Left lung (tissue), 10 donors: ENCODE results near the gene AOPEP. TPM values are rescaled to one million over a fixed set of nuclear protein-coding genes. Genes with fewer than 3 reads are reported as not detected.

Experiments used
- ATAC-seq: fragments of 200-7000 bp; cut with Tn5 transposase; one replicate; pipeline ENCODE4 v1.9.1; 2020; ENCODE audit warnings: moderate library complexity
- DNase-seq, 4 donors: peaks; one replicate each; pipeline ENCODE4 v3.0.0-alpha.2; 2013 to 2020
- H3K27ac ChIP-seq, 2 donors: fragments of 200-600 bp; sonication (generic) in 1 of 2; one replicate each; pipeline versions ENCODE4 v1.5.0 to v1.8.0; 2020 to 2021
- H3K27me3 ChIP-seq, 2 donors: fragments of 200-600 bp; sonication (generic) in 1 of 2; one replicate each; pipeline versions ENCODE4 v1.5.0 to v1.8.0; 2020 to 2021
- H3K36me3 ChIP-seq, 2 donors: fragments of 200-600 bp; sonication (generic) in 1 of 2; one replicate each; pipeline versions ENCODE4 v1.5.0 to v1.8.0; 2020 to 2021
- H3K4me1 ChIP-seq, 2 donors: fragments of 200-600 bp; one replicate each; pipeline ENCODE4 v1.8.0; 2021
- H3K4me3 ChIP-seq, 2 donors: fragments of 200-600 bp; sonication (generic) in 1 of 2; one replicate each; pipeline versions ENCODE4 v1.5.0 to v1.8.0; 2020 to 2021; ENCODE audit warnings: mild to moderate bottlenecking in 1 of 2
- H3K9me3 ChIP-seq, 2 donors: fragments of 200-600 bp; sonication (generic) in 1 of 2; one replicate each; pipeline versions ENCODE4 v1.5.0 to v1.8.0; 2020 to 2021
- intact Hi-C, 2 donors: fragments of 100-400 bp; cut with DNase I; formaldehyde crosslinking; loops; one replicate each; pipeline versions ENCODE4 v1.11.2 to v1.14.2; 2022
- polyA plus RNA-seq, 6 donors: library from polyadenylated mRNA; unstranded; fragments of 120-200 nt; gene quantifications; one replicate each; pipeline ENCODE4 v1.2.1, GENCODE V29; 2013; ENCODE audit not compliant: insufficient read length in 6 of 6
- total RNA-seq, 2 donors: library from RNA; stranded (reverse); fragmentation: NEBNext Ultra II Directional; extraction: Animal tissue kit (Norgen Biotek cat#: 25700); gene quantifications; one replicate each; pipeline ENCODE4 v1.2.1, GENCODE V29; 2021
- TF ChIP-seq, protein P1 (sequence below), 2 donors: fragments of 200-600 bp; sonication (generic) in 1 of 2; IDR thresholded peaks; one replicate each; pipeline versions ENCODE4 v1.5.0 to v1.8.0; 2021; ENCODE audit warnings: antibody characterized with exemption in 2 of 2
- donor health status: DM: no; HTN: yes; CAD: no.
- donor health status: DM: no; HTN: no; CAD: no.

Gene AOPEP
- total and polyA plus RNA-seq, 8 donors = 32.5 to 83.2 (median 39.9) TPM

- intact Hi-C loops = no loop called here
- Histone ChIP-seq H3K9me3 (no peaks in the 10 kb centered on the region), H3K27ac (peak overlapping the region in 1 of 2 donors; percentile 17), H3K4me1 (peaks cover 4 to 8% of the 10 kb centered on the region in 2 donors), H3K36me3 (no peaks in the 10 kb centered on the region), H3K4me3 (no peak overlapping the region), H3K27me3 (no peaks in the 10 kb centered on the region)
- TF ChIP-seq, protein P1, sequence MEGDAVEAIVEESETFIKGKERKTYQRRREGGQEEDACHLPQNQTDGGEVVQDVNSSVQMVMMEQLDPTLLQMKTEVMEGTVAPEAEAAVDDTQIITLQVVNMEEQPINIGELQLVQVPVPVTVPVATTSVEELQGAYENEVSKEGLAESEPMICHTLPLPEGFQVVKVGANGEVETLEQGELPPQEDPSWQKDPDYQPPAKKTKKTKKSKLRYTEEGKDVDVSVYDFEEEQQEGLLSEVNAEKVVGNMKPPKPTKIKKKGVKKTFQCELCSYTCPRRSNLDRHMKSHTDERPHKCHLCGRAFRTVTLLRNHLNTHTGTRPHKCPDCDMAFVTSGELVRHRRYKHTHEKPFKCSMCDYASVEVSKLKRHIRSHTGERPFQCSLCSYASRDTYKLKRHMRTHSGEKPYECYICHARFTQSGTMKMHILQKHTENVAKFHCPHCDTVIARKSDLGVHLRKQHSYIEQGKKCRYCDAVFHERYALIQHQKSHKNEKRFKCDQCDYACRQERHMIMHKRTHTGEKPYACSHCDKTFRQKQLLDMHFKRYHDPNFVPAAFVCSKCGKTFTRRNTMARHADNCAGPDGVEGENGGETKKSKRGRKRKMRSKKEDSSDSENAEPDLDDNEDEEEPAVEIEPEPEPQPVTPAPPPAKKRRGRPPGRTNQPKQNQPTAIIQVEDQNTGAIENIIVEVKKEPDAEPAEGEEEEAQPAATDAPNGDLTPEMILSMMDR (IDR thresholded peaks at IDR 0.05) = no peak
- ATAC-seq (no peak), DNase-seq (no peak)
Measured at GRCh38 chr9:94780516-94780950, 54.0 kb downstream of the AOPEP start.

GRCh38 chr9:94782355-94783101, 56.0 kb downstream of the AOPEP start:
- Histone ChIP-seq H3K27ac (peak overlapping the region in 1 of 2 donors; percentile 75), H3K9me3 (no peaks in the 10 kb centered on the region), H3K36me3 (no peaks in the 10 kb centered on the region), H3K4me1 (peaks cover 4 to 8% of the 10 kb centered on the region in 2 donors), H3K27me3 (no peaks in the 10 kb centered on the region), H3K4me3 (no peak overlapping the region)
- intact Hi-C loops = no loop called here
- peak in 1 of 4 donors; percentile 47 for DNase-seq
- TF ChIP-seq, protein P1 (IDR thresholded peaks at IDR 0.05) = no peak
- peak; percentile 6 for ATAC-seq

- TF ChIP-seq, protein P1 (IDR thresholded peaks at IDR 0.05) = peak; percentile 48 to 60
- no peaks in the 10 kb centered on the region for H3K36me3 ChIP-seq
- peak overlapping the region in 1 of 2 donors; percentile 75 for H3K27ac ChIP-seq
- H3K4me3 ChIP-seq = no peak overlapping the region
- DNase-seq = peak; percentile 62 to 88 (median 82)
- intact Hi-C loops = no loop called here
- ATAC-seq = peak; percentile 97
- H3K9me3 ChIP-seq = no peaks in the 10 kb centered on the region
- H3K4me1 ChIP-seq = peaks cover 4 to 8% of the 10 kb centered on the region in 2 donors
- H3K27me3 ChIP-seq = no peaks in the 10 kb centered on the region
Measured at GRCh38 chr9:94783102-94783682, 56.7 kb downstream of the AOPEP start.

DNA sequence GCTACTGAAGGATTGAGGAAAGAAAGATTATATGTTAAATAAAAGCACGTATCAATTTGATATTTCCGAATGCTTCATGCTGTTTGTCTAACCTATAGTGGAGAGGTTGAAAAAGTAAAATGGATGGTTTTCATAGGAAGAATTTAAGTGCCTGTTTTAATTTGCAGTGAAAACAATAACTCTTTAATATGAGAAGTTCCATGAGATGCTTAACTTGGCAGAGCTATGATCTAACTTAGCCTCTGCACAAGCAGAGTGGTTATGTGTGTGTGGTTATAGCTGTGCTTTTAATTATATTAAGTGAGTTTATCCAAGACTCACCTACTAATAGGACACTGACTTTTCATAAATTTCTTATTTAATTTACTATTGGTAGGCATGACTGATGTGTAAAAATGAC, 57.4 kb downstream of the AOPEP start:
- no peak for ATAC-seq
- intact Hi-C loops = no loop called here
- H3K27ac ChIP-seq = no peak overlapping the region
- no peaks in the 10 kb centered on the region for H3K9me3 ChIP-seq
- no peak overlapping the region for H3K4me3 ChIP-seq
- H3K4me1 ChIP-seq = peaks cover 4 to 8% of the 10 kb centered on the region in 2 donors
- no peaks in the 10 kb centered on the region for H3K27me3 ChIP-seq
- DNase-seq = no peak
- no peaks in the 10 kb centered on the region for H3K36me3 ChIP-seq
- TF ChIP-seq, protein P1 (IDR thresholded peaks at IDR 0.05) = no peak
